Measurements from ENCODE around the gene INSYN2B.

DNA sequence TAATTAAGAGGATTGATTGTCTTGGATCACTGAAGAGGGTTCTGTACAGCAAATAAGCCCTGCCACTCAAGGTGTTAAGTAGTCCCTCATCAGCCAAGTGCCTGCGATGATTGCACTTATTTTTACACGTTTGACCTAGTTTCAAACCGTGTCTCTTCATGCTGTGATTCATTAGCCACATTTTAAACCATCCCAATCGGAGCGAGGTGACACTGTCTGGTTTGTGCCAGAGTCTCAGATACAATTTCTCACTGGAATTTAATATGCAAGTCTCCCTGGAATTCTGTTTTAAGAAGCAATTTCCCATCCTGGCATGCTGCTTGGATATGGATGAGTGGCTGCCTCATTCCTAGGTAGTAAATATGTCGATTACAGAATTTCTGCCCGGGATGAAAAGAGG lies 1.6 kb downstream of the INSYN2B start:
- TF ChIP-seq, protein P1, sequence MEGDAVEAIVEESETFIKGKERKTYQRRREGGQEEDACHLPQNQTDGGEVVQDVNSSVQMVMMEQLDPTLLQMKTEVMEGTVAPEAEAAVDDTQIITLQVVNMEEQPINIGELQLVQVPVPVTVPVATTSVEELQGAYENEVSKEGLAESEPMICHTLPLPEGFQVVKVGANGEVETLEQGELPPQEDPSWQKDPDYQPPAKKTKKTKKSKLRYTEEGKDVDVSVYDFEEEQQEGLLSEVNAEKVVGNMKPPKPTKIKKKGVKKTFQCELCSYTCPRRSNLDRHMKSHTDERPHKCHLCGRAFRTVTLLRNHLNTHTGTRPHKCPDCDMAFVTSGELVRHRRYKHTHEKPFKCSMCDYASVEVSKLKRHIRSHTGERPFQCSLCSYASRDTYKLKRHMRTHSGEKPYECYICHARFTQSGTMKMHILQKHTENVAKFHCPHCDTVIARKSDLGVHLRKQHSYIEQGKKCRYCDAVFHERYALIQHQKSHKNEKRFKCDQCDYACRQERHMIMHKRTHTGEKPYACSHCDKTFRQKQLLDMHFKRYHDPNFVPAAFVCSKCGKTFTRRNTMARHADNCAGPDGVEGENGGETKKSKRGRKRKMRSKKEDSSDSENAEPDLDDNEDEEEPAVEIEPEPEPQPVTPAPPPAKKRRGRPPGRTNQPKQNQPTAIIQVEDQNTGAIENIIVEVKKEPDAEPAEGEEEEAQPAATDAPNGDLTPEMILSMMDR (IDR thresholded peaks at IDR 0.05; ENCODE audit: low read length) = no peak
- TF ChIP-seq EZH2 (IDR thresholded peaks at IDR 0.05; ENCODE audit: borderline replicate concordance, low read length) = no peak

Measured in OCI-LY1 (cell line).